CD4-positive, alpha-beta T cell (primary cell): Measurements from ENCODE around the gene DOCK4. TPM values are rescaled to one million over a fixed set of nuclear protein-coding genes. Genes with fewer than 3 reads are reported as not detected.

ENCODE experiments used
- ATAC-seq: fragments of 200-7000 bp; cut with Tn5 transposase; one replicate; pipeline ENCODE4 v1.10.0; 2022; ENCODE audit warnings: mild to moderate bottlenecking; ENCODE audit not compliant: poor library complexity
- CTCF ChIA-PET: fragments of 350-600 bp; sonication (Branson Sonifier 250); formaldehyde crosslinking; loops from one replicate; lab custom pipeline; 2021; ENCODE audit warnings: antibody characterized with exemption, inconsistent platforms; lab: Charles Lee
- POLR2A ChIA-PET: fragments of 350-600 bp; sonication (Branson Sonifier 250); formaldehyde crosslinking; loops from one replicate; lab custom pipeline; 2021; ENCODE audit warnings: antibody characterized with exemption, inconsistent platforms; lab: Charles Lee
- DNase-seq, 14 experiments: peaks; one replicate each; pipeline ENCODE4 v3.0.0-alpha.2; 2013 to 2020; ENCODE audit warnings: mixed read lengths in 2 of 14
- H3K27ac ChIP-seq, 2 donors: one replicate each; pipeline versions ENCODE4 v1.5.1 to v1.7.0; 2013; ENCODE audit warnings: low read length in 2 of 2, low read depth in 1 of 2, mild to moderate bottlenecking in 1 of 2
- H3K27me3 ChIP-seq, 2 experiments: 1 replicate in 1 of 2; 2 replicates in 1 of 2; pipeline versions ENCODE4 v1.6.1 to v1.7.0; 2013; ENCODE audit warnings: low read length in 2 of 2, control low read depth in 1 of 2, mild to moderate bottlenecking in 1 of 2, moderate library complexity in 1 of 2; ENCODE audit not compliant: insufficient read depth in 2 of 2, control insufficient read depth in 1 of 2
- H3K36me3 ChIP-seq: one replicate; pipeline ENCODE4 v1.6.1; 2013; ENCODE audit warnings: low read length, control low read depth; ENCODE audit not compliant: insufficient read depth
- H3K4me1 ChIP-seq: one replicate; pipeline ENCODE4 v1.6.1; 2013; ENCODE audit warnings: low read length, control low read depth; ENCODE audit not compliant: insufficient read depth
- H3K4me3 ChIP-seq: one replicate; pipeline ENCODE4 v1.5.1; 2013; ENCODE audit warnings: mild to moderate bottlenecking, low read length, moderate library complexity
- H3K9me3 ChIP-seq, 2 experiments: 1 replicate in 1 of 2; 2 replicates in 1 of 2; pipeline versions ENCODE4 v1.6.1 to v1.7.0; 2013; ENCODE audit warnings: low read length in 2 of 2, mild to moderate bottlenecking in 2 of 2, control low read depth in 1 of 2, moderate library complexity in 1 of 2; ENCODE audit not compliant: control insufficient read depth in 1 of 2, insufficient read depth in 1 of 2
- H3K27ac Mint-ChIP-seq: one replicate; pipeline ENCODE4 v1.8.0; 2020; ENCODE audit warnings: mixed read lengths
- H3K27me3 Mint-ChIP-seq: one replicate; pipeline ENCODE4 v1.8.0; 2021; ENCODE audit warnings: mixed read lengths
- H3K36me3 Mint-ChIP-seq: one replicate; pipeline ENCODE4 v1.8.0; 2021; ENCODE audit warnings: low read depth, mixed read lengths
- H3K4me1 Mint-ChIP-seq: one replicate; pipeline ENCODE4 v1.8.0; 2021; ENCODE audit warnings: low read depth, mixed read lengths
- H3K4me3 Mint-ChIP-seq: one replicate; pipeline ENCODE4 v1.8.0; 2020; ENCODE audit warnings: mild to moderate bottlenecking, mixed read lengths
- H3K9me3 Mint-ChIP-seq: one replicate; pipeline ENCODE4 v1.8.0; 2020; ENCODE audit warnings: mixed read lengths
- CTCF ChIP-seq: fragments of 200-600 bp; IDR thresholded peaks from one replicate; pipeline ENCODE4 v1.8.0; 2022; ENCODE audit warnings: antibody characterized with exemption, mild to moderate bottlenecking
- intact Hi-C, 2 experiments: fragments of 100-400 bp; cut with DNase I in 1 of 2; cut with micrococcal nuclease in 1 of 2; formaldehyde crosslinking; loops; one replicate each; pipeline versions ENCODE4 v1.15.1 to v1.9.0; 2023 to 2025; cut with DNase I, micrococcal nuclease
- total RNA-seq, 174 experiments: library from RNA in 2 of 174; stranded (reverse) in 2 of 174; gene quantifications; one replicate each; pipeline ENCODE4 v1.2.3 and lab custom pipeline; 2021 to 2026

The DOCK4 gene
- total RNA-seq, 2 experiments from 2014 or later = 0.31 to 0.38 TPM

GRCh38 chr7:112105584-112106530, 100.3 kb downstream of the DOCK4 start:
- H3K4me1 ChIP-seq = no peaks in the 10 kb centered on the region
- intact Hi-C loops = no loop called here
- no peaks in the 10 kb centered on the region for H3K4me1 Mint-ChIP-seq
- H3K36me3 ChIP-seq = no peaks in the 10 kb centered on the region
- no peaks in the 10 kb centered on the region for H3K9me3 ChIP-seq
- no peaks in the 10 kb centered on the region for H3K27me3 ChIP-seq
- POLR2A ChIA-PET = no interaction called here
- no peak overlapping the region for H3K27ac Mint-ChIP-seq
- no peaks in the 10 kb centered on the region for H3K36me3 Mint-ChIP-seq
- H3K27ac ChIP-seq = no peak overlapping the region
- H3K4me3 ChIP-seq = no peak overlapping the region
- CTCF ChIA-PET = no interaction called here
- H3K4me3 Mint-ChIP-seq = no peak overlapping the region
- DNase-seq (no peak), ATAC-seq (no peak)
- TF ChIP-seq CTCF = no peak
- no peaks in the 10 kb centered on the region for H3K9me3 Mint-ChIP-seq
- no peaks in the 10 kb centered on the region for H3K27me3 Mint-ChIP-seq

GRCh38 chr7:112104120-112104519, 102.1 kb downstream of the DOCK4 start:
- ATAC-seq (no peak), DNase-seq (no peak)
- intact Hi-C loops = no loop called here
- no peaks in the 10 kb centered on the region for H3K27me3 ChIP-seq
- H3K4me1 ChIP-seq = no peaks in the 10 kb centered on the region
- no peak overlapping the region for H3K4me3 Mint-ChIP-seq
- CTCF ChIA-PET = no interaction called here
- H3K4me1 Mint-ChIP-seq = no peaks in the 10 kb centered on the region
- no peak for TF ChIP-seq CTCF
- no peaks in the 10 kb centered on the region for H3K9me3 ChIP-seq
- no peaks in the 10 kb centered on the region for H3K27me3 Mint-ChIP-seq
- POLR2A ChIA-PET = no interaction called here
- H3K36me3 ChIP-seq = no peaks in the 10 kb centered on the region
- no peak overlapping the region for H3K27ac ChIP-seq
- no peaks in the 10 kb centered on the region for H3K36me3 Mint-ChIP-seq
- no peak overlapping the region for H3K27ac Mint-ChIP-seq
- no peak overlapping the region for H3K4me3 ChIP-seq
- H3K9me3 Mint-ChIP-seq = no peaks in the 10 kb centered on the region

- H3K4me3 Mint-ChIP-seq = no peak overlapping the region
- H3K4me1 Mint-ChIP-seq = no peaks in the 10 kb centered on the region
- POLR2A ChIA-PET = no interaction called here
- H3K4me1 ChIP-seq = no peaks in the 10 kb centered on the region
- ATAC-seq (no peak), DNase-seq (peak in 1 of 14 experiments; percentile 12)
- no peak for TF ChIP-seq CTCF
- no peak overlapping the region for H3K27ac Mint-ChIP-seq
- H3K36me3 ChIP-seq = no peaks in the 10 kb centered on the region
- no peaks in the 10 kb centered on the region for H3K9me3 Mint-ChIP-seq
- H3K27me3 ChIP-seq = no peaks in the 10 kb centered on the region
- intact Hi-C loops = no loop called here
- no peaks in the 10 kb centered on the region for H3K27me3 Mint-ChIP-seq
- H3K9me3 ChIP-seq = no peaks in the 10 kb centered on the region
- CTCF ChIA-PET = no interaction called here
- no peak overlapping the region for H3K4me3 ChIP-seq
- no peak overlapping the region for H3K27ac ChIP-seq
- no peaks in the 10 kb centered on the region for H3K36me3 Mint-ChIP-seq
These were observed 103.0 kb downstream of the DOCK4 start for GRCh38 chr7:112103246-112103645.
